HG03280 (cell line): ENCODE results near the gene OR5K2.

Source experiments
- ATAC-seq: cut with Tn5 transposase; IDR thresholded peaks from one replicate; pipeline ENCODE4 v1.9.1; 2021; ENCODE audit warnings: mild to moderate bottlenecking, moderate library complexity; ENCODE audit not compliant: unreplicated experiment

Gene OR5K2

DNA sequence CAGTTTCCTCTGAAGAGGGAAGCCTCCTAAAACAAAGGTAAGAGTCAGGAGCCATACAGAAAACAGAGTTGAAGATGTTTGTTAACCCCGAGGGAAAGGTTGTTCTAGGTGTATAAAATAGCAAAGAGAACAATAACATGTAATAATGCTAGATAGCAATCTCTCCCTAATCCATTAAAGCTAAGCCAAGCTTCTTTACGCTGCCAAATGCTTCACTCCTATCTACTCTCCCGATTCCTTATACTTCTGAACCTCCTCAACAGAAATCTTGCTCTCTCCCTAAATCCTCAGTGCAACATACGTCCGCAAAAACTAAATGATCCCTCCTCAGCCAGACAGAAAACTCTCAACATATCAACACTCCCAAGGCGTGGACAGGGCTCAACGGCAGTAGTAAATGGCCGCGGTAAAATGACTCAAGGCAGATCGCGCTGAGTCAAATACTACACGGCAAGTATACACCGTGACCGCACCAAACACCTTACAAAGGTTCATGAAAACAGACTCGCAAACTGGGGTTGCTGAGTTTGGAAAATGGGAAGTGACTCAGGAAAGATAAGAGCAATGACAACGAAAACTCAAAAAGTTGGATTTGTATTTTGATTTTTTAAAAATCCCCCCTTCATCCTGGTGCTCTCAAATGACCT, 24.5 kb downstream of the OR5K2 start:
- peak; percentile 41 for ATAC-seq

DNA sequence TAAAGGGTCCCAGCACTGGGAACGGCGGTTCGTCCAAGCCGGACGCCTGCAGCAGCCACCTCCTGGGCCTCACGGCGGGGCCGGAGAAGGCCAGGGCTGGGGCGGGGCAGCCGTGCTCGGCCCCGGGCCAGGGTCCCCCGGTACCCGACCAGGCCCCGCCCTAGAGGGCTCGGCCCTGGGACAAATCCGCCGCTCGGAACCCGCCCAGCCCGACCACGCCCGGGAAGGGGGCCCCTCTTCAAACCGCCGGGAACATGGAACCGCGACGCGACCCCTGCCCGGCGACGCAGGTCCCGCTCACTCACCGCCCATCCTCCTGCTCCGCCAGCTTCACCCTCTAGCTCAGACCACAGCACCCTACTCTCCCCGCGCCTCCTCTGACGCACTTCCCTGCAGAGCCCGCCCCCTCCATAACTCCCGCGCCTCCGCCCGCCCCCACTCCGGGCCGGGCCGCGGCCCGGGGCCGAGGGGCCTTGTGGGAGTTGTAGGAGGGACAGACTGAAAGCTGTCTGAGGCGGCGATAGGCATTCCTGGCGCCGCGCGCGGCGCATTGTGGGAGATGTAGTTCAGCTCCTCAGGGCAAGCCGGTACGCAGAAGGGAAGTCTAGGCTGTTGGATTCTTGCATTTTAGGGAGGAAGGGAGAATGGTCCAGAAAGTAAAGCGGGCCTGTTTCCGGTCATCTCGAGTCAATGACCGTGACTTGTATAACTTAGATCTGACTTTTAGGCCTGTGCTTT, 25.2 kb downstream of the OR5K2 start, which contains the start of gene CLDND1:
CLDND1 (minus strand) TSS at position 359 of the 738 bp plus-strand sequence. CDS start 1,478 bp downstream, outside the sequence.
- peak; percentile 94 for ATAC-seq

DNA sequence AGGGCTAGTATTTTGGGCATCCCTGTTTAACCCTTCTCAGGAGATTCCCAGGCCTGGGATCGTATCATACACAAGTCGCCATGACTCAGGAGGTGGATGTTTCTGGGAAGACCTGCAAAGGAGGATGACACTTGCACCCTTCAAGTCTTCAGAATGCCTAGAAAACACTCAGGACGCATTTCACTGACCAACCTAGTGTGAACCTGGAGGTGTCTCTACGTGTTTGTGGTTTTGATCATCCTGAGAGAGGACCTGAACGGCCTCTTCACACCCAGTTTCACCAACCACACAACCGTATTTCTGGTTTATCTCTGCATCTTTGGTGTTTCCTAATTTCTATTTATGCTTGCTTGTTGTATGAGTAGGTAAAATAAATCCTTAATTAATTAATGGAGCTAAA, 28.0 kb downstream of the OR5K2 start:
- no peak for ATAC-seq

- no peak for ATAC-seq
Observed at GRCh38 chr3:98528474-98529346, 31.2 kb downstream of the OR5K2 start.

GRCh38 chr3:98529856-98530459, 32.5 kb downstream of the OR5K2 start:
- ATAC-seq: no peak

GRCh38 chr3:98530676-98531075, 33.2 kb downstream of the OR5K2 start:
- no peak for ATAC-seq

GRCh38 chr3:98531622-98532274, 34.3 kb downstream of the OR5K2 start, which contains the start of gene GPR15:
Gene GPR15, plus strand, starts transcription at chr3:98531978. Its CDS starts 56 bp downstream, at chr3:98532034.
- ATAC-seq: peak; percentile 40

DNA sequence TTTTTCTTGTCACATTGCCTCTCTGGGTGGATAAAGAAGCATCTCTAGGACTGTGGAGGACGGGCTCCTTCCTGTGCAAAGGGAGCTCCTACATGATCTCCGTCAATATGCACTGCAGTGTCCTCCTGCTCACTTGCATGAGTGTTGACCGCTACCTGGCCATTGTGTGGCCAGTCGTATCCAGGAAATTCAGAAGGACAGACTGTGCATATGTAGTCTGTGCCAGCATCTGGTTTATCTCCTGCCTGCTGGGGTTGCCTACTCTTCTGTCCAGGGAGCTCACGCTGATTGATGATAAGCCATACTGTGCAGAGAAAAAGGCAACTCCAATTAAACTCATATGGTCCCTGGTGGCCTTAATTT, 34.8 kb downstream of the OR5K2 start:
- peak; percentile 6 for ATAC-seq

- ATAC-seq: no peak
Observed at GRCh38 chr3:98532709-98533571, 35.5 kb downstream of the OR5K2 start.

DNA sequence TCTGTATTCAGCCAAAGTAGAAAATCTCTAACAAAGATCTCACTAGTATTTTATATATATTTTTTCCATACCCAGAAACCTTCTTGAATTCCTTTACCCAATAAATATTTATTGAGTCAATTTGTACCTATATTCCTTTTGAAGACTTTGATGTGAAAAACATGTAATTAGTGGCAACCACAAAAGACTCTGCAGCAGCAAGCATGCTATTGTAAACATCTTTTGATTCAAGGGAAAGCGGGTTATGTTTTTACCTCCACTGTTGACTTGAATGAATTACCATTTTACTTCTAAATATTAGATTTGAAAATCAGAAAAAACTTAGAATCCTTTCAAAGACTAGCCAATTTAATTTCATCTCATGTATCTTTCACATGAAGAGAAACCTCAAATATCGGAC, 36.7 kb downstream of the OR5K2 start:
- ATAC-seq: no peak

DNA sequence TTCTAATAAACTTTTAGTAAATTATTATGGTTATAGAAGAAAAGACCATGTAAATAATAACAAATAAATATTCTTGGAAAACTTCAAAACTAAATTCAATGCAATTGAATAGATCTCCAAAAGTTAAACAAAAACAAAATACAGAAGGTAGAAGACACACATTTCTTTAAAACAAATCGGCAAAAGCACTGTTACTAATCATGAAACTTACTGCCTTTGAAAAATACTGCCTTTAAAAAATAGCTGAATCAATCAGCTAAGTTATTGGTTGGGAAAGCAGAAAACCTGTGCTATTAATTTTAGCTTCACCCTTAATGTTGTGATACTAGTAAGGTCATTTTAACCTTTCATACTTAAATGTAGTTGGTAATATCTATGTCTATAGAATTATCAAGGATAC, 37.3 kb downstream of the OR5K2 start:
- ATAC-seq: no peak

- ATAC-seq: peak; percentile 58
Observed at GRCh38 chr3:98536456-98537017, 39.1 kb downstream of the OR5K2 start.

GRCh38 chr3:98540346-98540745, 42.9 kb downstream of the OR5K2 start:
- peak; percentile 52 for ATAC-seq

- ATAC-seq: no peak
Observed at GRCh38 chr3:98541695-98542094, 44.2 kb downstream of the OR5K2 start.

DNA sequence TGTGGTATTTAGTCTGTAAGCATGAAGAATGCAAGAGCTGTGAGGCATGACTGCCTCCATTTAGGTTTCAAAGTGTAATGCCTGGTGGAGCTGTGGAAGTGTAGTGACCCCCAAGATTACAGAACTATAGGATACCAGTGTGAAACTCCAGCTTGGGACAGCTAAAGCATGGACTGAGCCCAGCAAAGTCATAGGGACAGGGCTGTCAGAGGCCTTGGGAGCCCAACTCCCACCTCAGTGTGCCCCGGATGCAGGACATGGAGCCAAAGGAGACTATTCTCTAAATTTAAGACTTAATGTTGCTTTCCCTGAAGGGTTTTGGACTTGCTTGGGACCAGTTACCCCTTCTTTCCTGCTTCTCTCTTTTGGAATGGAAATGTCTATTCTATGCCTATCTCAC, 45.1 kb downstream of the OR5K2 start:
- ATAC-seq: no peak

DNA sequence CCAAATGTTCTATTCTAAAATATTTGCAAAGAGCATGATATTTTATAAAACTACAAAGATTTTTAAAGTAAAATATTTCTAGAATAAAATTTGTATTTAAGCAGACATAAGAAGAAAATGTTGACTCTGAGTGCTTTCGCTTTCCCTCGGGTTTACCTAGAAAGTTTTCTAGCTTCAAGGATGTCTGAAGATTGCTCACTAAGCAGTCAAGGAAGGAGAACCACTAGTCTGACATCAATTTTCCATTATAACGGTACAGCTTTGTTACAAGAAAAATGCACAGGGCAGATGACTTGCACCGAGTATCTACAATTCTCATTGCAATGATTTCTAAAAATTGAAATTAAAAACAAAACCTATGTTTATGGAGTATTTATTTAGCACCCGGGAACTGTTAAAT, 48.5 kb downstream of the OR5K2 start:
- peak; percentile 44 for ATAC-seq
